ENCODE data around the gene IL23A.

DNA sequence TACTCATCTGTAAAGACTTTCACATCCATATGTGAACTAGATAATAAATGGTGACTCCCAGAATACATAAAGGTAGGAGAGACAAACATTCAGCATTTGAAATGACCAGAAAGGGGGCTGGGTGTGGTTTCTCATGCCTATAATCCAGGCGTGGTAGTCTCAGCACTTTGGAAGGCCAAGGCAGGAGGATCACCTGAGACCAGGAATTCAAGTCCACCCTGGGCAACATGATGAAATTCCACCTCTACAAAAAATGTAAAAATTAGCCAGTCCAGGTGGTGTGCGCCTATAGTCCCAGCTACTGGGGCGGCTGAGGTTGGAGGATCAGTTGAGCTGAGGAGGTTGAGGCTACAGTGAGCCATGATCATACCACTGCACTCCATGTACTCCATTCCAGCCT is 34.4 kb upstream of the IL23A start:
- TF ChIP-seq, protein P1, sequence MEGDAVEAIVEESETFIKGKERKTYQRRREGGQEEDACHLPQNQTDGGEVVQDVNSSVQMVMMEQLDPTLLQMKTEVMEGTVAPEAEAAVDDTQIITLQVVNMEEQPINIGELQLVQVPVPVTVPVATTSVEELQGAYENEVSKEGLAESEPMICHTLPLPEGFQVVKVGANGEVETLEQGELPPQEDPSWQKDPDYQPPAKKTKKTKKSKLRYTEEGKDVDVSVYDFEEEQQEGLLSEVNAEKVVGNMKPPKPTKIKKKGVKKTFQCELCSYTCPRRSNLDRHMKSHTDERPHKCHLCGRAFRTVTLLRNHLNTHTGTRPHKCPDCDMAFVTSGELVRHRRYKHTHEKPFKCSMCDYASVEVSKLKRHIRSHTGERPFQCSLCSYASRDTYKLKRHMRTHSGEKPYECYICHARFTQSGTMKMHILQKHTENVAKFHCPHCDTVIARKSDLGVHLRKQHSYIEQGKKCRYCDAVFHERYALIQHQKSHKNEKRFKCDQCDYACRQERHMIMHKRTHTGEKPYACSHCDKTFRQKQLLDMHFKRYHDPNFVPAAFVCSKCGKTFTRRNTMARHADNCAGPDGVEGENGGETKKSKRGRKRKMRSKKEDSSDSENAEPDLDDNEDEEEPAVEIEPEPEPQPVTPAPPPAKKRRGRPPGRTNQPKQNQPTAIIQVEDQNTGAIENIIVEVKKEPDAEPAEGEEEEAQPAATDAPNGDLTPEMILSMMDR (IDR thresholded peaks at IDR 0.05), result no peak
- no peak for TF ChIP-seq EP300 (IDR thresholded peaks at IDR 0.05)
